Kidney glomerular epithelial cell (primary cell): ENCODE measurements around the gene GCGR.

Source experiments
- DNase-seq: peaks from one replicate; lab custom pipeline; 2025; lab: John Stamatoyannopoulos, UW

GCGR gene

DNA sequence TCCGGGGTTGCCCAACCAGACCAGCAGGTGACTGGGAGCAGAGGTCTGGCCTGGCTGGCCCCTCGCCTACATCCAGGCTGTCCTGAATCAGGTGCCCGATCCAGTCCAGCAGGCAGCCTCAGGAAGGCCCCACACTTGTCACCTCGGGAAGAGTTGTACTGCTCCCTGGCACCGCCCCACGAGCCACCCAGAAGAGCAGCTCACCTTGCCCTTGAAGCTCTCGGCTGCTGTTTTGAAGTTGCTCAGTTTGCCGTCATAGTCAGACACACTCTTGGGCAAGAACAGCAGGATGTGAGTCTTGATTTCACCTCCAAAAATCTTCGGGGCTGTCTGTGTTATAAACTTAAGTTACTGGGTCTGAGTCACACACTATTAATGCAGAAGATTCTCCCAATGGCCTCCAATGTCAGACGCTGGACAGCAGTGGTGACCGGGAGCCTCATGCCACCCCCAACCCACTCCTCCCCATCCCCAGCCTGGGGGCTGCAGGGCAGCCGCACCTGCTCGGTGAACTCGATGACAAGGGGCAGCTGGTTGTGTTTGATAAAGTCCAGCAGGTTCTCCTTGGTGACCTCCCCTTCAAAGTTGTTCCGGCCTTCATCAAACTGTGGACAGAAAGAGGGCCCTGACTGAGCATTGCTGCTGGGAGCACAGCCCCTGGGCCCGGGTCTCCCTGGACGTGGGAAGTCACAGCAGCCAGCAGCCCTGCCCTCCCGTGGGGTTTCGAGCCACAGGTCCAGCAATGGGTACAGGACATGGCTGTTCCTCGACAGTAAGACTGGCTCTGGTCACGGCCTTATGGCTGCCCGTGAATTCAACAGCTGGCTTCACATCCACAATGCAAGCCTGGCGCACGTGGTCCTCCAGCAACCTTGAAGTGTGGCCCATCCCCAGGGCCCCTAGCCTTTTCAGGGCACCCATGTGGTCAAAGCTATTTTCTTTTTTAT, 43.1 kb downstream of the GCGR start:
- no peak for DNase-seq

DNA sequence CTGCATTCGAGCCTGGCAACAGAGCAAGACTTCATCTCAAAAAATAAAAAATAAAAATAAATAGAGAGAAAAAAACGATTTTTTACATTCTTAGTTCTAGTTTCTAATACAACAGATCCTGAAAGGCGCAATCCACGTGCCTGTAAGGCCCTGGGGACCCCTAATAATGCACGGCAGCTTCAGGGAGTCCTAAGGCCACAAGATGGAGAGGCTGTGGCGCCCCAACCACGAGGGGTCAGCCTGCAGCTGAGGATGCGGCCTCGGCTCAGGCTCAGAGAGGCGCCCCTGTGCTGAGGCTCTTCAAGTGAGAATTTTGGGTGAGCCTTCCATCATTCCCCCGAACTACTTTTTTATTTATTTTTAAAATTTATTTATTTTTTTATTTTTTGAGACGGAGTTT, 45.5 kb downstream of the GCGR start:
- no peak for DNase-seq

DNA sequence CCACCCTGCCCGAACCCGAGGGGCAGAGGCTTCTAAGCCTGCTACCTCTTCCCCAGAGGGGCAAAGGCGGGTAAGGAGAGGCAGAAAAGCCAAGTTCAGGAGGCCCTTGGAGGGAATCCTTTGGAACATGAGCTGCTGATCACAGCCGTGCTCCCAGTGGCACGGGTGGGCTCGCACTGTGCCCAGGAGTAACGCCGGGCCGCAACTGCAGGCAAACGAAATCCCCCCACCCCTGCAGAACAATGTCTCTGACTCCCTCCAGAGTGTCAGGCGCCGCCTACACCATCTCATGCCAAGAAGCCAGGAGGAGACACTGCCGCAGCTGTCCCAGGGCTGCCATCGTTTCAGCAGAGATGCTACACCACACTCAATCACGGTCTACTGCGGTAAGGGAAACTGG, 47.5 kb downstream of the GCGR start:
- no peak for DNase-seq

DNA sequence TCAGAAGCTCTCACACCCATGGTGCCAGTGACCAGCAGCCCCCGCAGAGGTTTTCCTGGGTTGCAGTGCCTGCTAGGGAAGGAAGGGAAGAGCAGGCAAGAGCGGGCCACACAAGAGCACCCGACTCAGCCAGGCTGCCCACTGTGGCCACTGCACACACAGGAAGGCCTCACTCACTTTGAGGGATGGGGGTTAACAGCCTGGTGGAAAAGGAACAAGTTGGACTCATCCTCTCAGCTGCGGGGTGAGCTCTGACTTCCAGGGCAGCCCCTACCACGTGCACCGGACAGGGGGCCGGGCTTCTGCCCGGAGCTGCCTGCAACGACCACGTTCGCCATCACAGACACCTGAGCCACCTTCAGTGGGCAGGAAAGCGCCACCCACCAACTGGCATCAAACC, 48.3 kb downstream of the GCGR start:
- DNase-seq: no peak

DNA sequence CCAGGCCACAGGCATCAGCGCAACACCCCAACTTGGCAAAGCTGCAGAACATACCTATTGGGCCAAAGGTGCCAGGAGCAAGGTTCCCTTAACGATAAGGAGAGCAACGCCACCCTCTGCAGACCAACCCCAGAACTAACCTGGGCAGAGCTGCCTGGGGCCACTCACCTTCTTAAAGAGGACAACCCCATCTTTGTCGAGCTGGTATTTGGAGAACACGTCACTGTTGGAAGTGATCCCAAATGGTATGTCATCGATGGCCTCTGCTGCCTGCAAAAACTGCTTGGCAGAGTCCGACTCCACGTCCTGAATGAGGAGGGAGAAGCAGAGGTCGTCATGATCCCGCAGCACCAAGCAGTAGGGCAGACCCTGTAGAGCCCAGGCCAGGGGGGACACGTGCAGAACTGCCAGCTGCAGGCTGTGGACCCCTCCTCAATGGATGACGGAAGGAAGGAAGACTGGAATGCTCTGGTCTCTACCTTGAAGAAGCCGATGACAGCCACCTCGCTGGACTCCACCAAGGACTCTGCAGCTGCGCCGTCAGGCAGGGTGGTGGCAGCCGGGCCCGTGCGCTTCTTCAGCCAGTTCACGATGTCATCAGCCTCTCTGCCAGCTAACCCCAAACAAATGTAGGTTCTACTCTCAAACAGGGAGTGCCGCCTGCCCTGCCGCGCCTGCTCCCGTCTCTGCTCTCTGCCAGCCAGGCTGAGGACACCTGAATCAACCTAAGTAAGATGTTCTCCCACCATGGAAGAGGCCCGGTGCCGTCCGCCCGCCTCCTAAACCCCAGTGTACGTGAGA, 51.2 kb downstream of the GCGR start:
- DNase-seq: no peak

DNA sequence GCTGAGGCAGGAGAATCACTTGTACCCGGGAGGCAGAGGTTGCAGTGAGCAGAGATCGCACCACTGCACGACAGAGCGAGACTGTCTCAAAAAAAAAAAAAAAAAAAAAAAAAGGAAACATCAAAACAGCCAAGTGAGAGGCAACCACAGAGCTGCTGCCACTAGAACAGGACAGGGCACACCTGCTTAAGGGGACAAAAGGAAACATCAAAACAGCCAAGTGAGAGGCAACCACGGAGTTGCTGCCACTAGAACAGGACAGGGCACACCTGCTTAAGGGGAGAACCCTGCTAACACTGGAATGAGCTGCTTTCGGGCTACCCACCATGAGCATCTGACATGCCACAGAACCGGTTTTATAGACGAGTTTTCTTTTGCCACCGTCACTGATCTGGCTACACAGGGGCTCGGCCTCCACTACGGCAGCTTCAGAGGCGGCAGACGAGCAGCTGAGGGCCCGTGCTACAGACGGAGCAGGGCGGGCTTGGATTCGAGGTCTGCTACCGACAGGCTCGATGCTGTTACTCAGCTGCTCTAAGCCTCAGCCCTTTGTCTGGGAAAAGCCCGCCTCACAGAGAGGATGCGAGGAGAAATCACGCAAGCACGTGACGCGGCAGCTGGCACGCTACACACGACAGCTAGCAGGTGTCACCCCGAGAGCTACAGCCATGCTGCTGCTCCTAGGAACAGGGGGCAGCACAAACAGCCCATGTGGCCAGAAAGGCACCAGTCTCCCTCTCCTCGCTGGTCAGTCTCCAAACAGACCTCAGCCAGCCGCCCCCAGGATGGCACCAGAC, 54.4 kb downstream of the GCGR start:
- DNase-seq: no peak

DNA sequence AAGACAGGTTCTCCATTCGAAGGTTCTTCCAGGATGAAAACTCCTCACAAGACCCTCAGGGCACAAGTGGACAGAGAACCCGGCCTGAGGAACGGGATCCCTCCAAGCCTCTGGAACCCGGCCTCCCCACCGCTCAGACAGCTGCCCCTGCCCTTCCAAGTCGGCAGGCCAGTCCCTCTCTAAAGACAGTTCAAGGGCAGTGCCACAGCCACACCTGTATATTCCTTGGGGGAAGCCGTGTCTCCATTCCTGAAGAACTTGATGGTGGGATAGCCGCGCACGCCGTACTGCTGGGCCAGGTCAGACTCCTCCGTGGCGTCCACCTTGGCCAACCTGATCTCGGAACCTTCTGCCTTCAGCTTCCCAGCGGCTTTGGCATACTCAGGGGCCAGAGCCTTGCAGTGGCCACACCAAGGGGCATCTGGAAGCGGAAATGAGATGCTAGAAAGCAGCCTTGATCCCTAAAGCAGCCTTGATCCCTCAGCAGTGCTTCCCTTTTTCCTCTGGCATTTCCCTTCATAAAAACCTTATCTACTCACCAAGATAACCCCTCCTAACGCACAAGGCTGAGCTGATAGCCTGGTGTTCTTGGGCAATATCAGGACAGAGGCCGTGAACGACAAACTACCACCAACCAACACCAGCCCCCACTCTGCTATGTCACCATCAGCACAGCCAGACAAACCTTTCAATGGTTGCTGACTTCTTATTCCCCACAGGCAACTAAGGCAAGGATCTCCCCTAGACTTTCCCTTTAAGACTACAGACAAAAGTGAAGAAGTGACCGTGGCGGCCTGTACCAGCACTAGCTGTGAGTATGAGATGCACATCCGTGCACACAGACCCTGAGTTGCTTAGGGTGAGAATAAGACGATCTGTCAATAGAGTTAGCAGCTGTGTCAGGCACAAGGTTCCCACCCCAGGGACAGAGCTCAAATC, 55.3 kb downstream of the GCGR start:
- DNase-seq: no peak

DNA sequence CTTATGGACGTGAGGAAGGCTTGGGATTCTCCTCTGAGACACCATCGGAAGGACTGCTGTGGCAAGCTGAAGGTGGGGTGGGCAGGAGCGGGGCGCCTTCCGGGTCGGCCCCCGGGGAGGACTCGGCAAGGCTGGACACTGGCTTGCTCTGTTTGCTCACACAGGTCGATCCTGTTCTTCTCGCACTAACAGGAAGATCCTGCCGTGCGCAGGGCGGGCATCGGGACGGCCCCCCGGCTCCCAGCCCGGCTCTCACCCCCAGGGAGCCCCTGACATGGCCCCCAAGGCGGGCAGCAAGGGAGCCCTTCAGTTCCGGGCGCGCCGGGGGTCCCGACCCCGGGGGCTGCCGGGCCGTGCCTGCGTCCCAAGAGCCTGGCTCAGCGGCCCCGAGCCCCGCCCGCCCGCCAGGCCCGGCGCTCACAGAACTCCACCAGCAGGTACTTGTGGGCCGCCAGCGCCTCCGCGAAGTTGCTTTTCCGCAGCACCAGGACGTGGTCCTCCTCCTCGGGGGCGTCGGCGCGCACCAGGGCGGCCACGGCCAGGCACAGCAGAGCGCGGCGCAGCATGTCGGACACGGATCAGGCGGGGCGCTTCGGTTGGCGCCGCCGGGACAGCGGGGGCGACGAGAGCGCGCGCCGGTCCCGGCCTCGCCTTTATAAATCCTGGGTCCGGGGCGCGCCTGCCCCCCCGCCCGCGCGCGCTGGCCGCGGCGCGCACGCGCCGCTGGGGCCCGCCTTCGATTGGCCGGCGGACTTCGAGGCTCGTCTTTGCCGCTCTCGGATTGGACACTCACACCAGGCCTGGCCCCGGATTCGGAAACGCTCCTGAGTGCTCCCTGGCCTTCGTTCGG, 56.2 kb downstream of the GCGR start, which contains the start of gene P4HB:
TSS of gene P4HB (minus strand) at position 630 of the 850 bp plus-strand sequence. CDS start at position 566, 64 bp downstream.
- no peak for DNase-seq

DNA sequence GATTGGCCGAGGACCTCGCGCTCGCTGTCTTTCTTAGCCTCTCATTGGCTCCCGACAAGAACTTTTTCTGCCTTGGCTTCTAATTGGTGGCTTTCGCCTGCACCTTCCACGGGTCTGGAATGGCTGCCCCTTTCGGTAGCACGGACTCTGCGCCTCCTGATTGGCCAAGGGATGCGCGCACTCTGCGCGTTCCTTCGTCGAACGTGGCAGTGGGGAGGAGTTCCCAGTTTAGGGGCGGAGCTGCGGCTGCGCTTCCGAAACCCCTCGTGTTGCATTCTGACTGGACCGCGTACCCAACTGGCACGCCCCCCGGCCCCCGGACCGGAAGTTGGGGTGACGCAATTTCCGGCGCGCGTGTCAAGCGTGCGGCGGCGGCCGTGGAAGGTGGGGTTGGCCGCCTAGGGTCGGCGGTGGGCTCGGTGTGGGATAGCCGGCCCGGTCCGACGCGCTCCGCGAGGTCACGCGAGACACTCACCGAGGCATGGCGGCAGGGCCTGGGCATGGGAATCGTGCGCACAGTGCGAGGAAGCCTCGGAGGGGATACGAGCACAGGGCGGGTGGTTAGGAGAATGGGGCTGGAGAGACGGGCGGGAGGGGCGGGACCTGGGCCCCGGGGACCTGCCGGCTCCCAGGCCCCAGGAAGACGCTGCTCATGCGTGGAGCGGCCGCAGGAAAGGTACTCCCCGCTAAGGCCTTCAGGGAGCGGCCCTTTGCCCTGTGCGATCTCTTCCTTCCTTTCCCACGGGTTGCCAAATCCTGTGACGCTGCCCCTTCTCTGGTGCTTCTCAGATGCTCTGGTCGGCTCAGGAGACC, 57.0 kb downstream of the GCGR start:
- peak; percentile 100 for DNase-seq

DNA sequence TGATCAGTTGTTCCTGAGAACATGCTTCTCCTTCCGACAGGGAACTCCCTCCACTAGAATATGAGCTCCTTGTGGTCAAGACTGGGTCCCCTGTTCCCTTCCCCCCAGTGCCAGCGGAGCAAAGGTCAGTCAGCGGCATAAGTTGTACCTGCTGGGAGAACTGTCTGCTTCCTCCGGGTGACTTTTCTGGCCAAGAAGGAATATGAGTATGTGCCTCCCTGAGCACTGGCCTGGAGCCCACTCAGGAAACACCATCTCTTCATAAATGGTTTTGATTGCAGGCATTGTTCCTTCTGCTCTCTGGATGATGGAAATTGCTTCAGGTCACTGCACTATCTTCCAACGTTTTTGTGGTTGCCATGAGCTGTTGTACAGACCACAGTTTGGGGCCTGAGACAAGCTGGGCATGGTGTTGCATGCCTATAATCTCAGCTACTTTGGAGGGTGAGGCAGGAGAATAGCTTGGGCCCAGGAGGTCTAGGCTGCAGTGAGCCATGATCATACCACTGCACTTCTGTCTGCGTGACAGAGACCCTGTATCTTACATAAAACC, 59.2 kb downstream of the GCGR start:
- DNase-seq: no peak
